Testis (tissue), 3 donors: ENCODE data around the gene NPM1. TPM values are rescaled to one million over a fixed set of nuclear protein-coding genes. Genes with fewer than 3 reads are reported as not detected.

ENCODE experiments used
- DNase-seq: peaks from one replicate; pipeline ENCODE4 v3.0.0-alpha.2; 2019
- H3K27ac ChIP-seq, 2 donors: fragments of 200-600 bp; sonication (generic); one replicate each; pipeline ENCODE4 v1.5.1; 2019
- H3K27me3 ChIP-seq: fragments of 200-600 bp; sonication (generic); one replicate; pipeline ENCODE4 v1.5.1; 2019
- H3K36me3 ChIP-seq: fragments of 200-600 bp; sonication (generic); one replicate; pipeline ENCODE4 v1.5.1; 2017; ENCODE audit warnings: low read depth; ENCODE audit errors: missing control alignments
- H3K4me1 ChIP-seq: fragments of 200-600 bp; sonication (generic); one replicate; pipeline ENCODE4 v1.5.1; 2019
- H3K4me3 ChIP-seq, 2 donors: fragments of 200-600 bp; sonication (generic); one replicate each; pipeline ENCODE4 v1.5.1; 2017 to 2019
- H3K9me3 ChIP-seq: fragments of 200-600 bp; sonication (generic); one replicate; pipeline ENCODE4 v1.5.1; 2017
- POLR2A ChIP-seq: fragments of 450-650 bp; IDR thresholded peaks from one replicate; pipeline ENCODE4 v1.6.1; 2017; ENCODE audit warnings: antibody characterized with exemption, mild to moderate bottlenecking, moderate library complexity
- WGBS, 2 donors: methylation state at CpG; one replicate each; pipeline ENCODE4 v1.1.5; 2018; 5-methylcytosine and 5-hydroxymethylcytosine counted together
- intact Hi-C: fragments of 100-400 bp; cut with DNase I; formaldehyde crosslinking; loops from one replicate; pipeline ENCODE4 v1.15.1; 2023; ENCODE audit warnings: low total_unique reads
- polyA plus RNA-seq: library from polyadenylated mRNA; stranded (reverse); fragments of 350-450 nt; fragmentation: Illumina TruSeq; extraction: RNeasy Lipid Tissue Mini Kit (QIAGEN cat#74804); gene quantifications from one replicate; pipeline ENCODE4 v1.2.3, GENCODE V29; 2014; ENCODE audit warnings: low read depth, low replicate concordance; ENCODE audit not compliant: insufficient read depth
- total RNA-seq, 2 donors: library from RNA; depleted of rRNA; stranded (reverse); fragments of >200 nt; gene quantifications; one replicate each; pipeline ENCODE4 v1.2.3, GENCODE V29; 2016
- TF ChIP-seq, protein P1 (sequence below), 3 experiments: fragments of 450-650 bp in 2 of 3; fragments of 200-600 bp in 1 of 3; sonication (generic) in 1 of 3; IDR thresholded peaks; one replicate each; pipeline ENCODE4 v1.5.1; 2016 to 2019; ENCODE audit warnings: antibody characterized with exemption in 3 of 3, mild to moderate bottlenecking in 2 of 3, moderate library complexity in 1 of 3

Gene NPM1
- total and polyA plus RNA-seq, 3 donors from 2014 or later: 398 to 835 (median 430) TPM

DNA sequence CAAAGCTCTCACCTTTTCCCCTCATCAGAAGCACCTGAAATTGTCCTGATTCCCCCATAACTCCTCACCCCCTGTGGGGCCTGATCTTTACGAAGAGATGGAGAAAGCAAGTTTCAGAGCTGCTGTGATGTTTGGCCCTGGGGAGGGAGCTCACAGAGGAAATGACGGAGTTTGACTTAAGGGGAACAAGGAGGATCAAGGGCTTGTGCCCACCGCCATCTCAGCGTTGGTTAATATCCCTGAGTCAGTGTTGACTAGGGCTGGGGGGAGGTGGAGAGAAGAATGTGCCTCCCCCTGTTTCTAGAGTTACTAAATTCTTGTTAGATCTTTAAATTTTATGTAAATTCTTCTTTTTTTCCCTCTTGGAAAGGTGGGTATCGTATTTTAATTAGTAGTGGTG is 59.6 kb downstream of the NPM1 start:
- Histone ChIP-seq H3K27ac (no peak overlapping the region), H3K27me3 (no peaks in the 10 kb centered on the region), H3K4me3 (no peak overlapping the region), H3K36me3 (no peaks in the 10 kb centered on the region), H3K4me1 (no peaks in the 10 kb centered on the region), H3K9me3 (no peaks in the 10 kb centered on the region)
- no peak for DNase-seq
- TF ChIP-seq POLR2A: no peak
- TF ChIP-seq, protein P1, sequence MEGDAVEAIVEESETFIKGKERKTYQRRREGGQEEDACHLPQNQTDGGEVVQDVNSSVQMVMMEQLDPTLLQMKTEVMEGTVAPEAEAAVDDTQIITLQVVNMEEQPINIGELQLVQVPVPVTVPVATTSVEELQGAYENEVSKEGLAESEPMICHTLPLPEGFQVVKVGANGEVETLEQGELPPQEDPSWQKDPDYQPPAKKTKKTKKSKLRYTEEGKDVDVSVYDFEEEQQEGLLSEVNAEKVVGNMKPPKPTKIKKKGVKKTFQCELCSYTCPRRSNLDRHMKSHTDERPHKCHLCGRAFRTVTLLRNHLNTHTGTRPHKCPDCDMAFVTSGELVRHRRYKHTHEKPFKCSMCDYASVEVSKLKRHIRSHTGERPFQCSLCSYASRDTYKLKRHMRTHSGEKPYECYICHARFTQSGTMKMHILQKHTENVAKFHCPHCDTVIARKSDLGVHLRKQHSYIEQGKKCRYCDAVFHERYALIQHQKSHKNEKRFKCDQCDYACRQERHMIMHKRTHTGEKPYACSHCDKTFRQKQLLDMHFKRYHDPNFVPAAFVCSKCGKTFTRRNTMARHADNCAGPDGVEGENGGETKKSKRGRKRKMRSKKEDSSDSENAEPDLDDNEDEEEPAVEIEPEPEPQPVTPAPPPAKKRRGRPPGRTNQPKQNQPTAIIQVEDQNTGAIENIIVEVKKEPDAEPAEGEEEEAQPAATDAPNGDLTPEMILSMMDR (IDR thresholded peaks at IDR 0.05): no peak
- intact Hi-C loops: no loop called here
- 89 to 94% methylated on average over 5 of the region's 5 CpGs for WGBS, 2 donors

DNA sequence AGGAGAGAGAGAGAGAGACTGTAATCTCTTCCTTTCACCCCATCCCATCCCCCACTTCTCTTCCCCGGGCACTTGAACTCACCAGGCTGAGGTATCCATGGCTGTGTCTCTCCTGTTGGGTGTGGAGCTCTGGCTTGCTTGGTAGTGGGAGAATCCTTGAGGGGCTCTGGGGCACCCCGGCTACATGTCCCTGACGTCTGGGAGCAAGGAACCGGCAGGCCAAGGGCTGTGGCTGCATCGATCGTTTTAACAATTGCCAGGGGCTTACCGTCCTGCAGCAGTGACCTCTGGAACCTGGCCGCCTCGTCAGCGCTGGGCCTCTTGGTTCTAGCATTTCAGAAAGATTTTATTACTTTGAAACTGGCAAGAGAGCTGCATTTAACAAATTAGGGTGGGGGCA is 61.8 kb downstream of the NPM1 start:
- no peaks in the 10 kb centered on the region for H3K4me1 ChIP-seq
- no peaks in the 10 kb centered on the region for H3K9me3 ChIP-seq
- DNase-seq: no peak
- no peak overlapping the region for H3K4me3 ChIP-seq
- no peaks in the 10 kb centered on the region for H3K36me3 ChIP-seq
- 79 to 92% methylated on average over 10 of the region's 10 CpGs for WGBS, 2 donors
- TF ChIP-seq POLR2A: no peak
- TF ChIP-seq, protein P1 (IDR thresholded peaks at IDR 0.05): no peak
- H3K27ac ChIP-seq: no peak overlapping the region
- no peaks in the 10 kb centered on the region for H3K27me3 ChIP-seq
- intact Hi-C loops: no loop called here

DNA sequence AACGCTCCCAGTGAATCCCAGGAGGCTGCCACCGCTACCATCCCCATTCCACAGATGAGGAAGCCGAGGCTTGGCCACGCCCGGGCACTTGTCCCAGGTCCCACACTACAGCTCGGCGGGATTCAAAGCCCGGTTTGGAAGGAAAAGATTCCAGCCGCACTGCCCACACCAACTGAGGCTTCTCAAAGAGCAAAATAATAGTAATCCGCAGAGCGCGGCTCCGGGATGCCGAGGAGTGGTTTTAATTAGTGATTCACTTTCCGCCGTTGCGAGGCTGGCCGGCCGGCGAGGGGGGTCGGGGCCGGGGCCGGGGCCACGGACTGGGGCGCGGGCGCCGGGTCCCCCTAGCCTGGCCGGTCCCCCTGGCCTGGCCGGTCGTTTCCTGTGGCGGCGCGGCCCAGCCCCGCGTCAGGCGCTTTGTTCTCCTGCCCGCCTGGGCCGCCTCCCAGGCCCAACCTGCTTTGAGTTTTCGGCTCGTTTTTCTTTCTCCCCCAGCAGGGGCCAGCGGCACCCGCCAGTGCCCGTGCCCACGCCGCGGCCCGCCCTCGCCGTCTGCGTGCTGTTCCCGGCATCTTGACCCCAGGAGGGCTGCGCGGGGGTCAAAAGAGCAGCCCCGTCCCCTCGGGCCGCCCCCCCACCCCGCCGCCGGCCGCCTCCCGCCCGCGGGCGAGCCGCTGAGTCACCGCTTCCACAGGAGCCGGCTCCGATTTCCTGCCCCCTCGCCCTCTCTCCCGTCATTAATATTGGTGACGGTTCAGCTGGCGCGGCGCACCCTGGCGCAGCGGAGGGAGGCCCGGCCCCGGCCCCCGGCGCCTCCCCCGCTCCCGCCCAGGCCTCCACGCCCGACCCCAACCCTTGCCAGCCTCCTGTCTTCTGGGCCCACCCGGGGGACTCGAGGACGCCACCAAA is 63.0 kb downstream of the NPM1 start:
- no peak for TF ChIP-seq POLR2A
- TF ChIP-seq, protein P1 (IDR thresholded peaks at IDR 0.05): no peak
- intact Hi-C loops: no loop called here
- WGBS, 2 donors: 31 to 39% methylated on average over 42 to 85 of the region's 88 CpGs
- no peaks in the 10 kb centered on the region for H3K36me3 ChIP-seq
- peak overlapping the region in 1 of 2 donors; percentile 76 for H3K27ac ChIP-seq
- peak overlapping the region; percentile 49 to 54 for H3K4me3 ChIP-seq
- peak; percentile 29 for DNase-seq
- H3K9me3 ChIP-seq: no peaks in the 10 kb centered on the region
- H3K27me3 ChIP-seq: no peaks in the 10 kb centered on the region
- no peaks in the 10 kb centered on the region for H3K4me1 ChIP-seq

DNA sequence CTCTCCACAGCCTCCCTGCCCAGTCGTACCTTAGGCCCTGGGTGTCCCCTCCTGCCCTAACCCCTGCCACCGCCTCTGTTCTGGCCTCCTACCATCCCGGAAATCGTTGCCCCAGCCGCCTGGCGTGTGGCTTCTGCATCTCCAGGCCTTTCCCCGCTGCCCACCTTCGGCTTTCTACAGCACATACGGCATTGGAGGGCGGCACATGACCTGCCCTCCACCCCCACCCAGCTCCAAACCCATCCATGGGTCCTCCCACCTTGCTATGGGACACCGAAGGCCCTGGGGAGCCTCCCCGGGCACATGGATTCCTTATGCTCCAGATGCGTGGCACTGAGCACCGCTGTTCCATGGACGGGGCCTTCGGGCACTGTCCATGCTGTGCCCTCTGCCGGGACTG is 63.8 kb downstream of the NPM1 start:
- H3K36me3 ChIP-seq: no peaks in the 10 kb centered on the region
- no peak overlapping the region for H3K27ac ChIP-seq
- 69 to 74% methylated on average over 12 to 17 of the region's 17 CpGs for WGBS, 2 donors
- H3K9me3 ChIP-seq: no peaks in the 10 kb centered on the region
- H3K4me1 ChIP-seq: no peaks in the 10 kb centered on the region
- TF ChIP-seq, protein P1 (IDR thresholded peaks at IDR 0.05): no peak
- no peak for TF ChIP-seq POLR2A
- intact Hi-C loops: no loop called here
- H3K4me3 ChIP-seq: peak overlapping the region; percentile 49 to 54
- no peak for DNase-seq
- no peaks in the 10 kb centered on the region for H3K27me3 ChIP-seq
